Measurements from ENCODE around the gene YTHDF2. TPM values are rescaled to one million over a fixed set of nuclear protein-coding genes. Genes with fewer than 3 reads are reported as not detected.

The YTHDF2 gene
- total RNA-seq, 2 experiments from 2014 or later: 72.2 to 82.1 TPM

DNA sequence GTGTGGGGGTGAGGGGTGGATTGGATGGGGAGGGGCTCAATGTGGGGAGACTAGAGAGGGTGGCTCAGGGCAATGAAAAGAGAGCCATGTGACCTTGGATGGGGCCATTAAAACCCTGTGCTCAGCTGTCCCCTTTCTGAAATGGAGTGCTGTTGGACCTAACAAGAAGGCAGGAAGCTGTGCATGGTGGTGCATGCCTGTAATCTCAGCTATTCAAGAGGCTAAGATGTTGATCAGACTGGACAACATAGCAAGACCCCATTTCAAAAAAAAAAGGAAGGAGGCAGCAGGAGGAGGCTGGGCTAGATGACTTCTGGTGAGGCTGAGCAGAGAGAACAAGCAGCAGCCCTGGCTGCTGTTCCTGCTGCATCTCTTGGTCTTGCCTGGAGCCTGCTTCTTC, 82.3 kb downstream of the YTHDF2 start:
- no peak overlapping the region for H3K4me3 Mint-ChIP-seq
- CTCF ChIA-PET: no interaction called here
- no peaks in the 10 kb centered on the region for H3K36me3 Mint-ChIP-seq (ENCODE audit: low read depth)
- no peaks in the 10 kb centered on the region for H3K9me3 Mint-ChIP-seq
- intact Hi-C loops (cut with micrococcal nuclease): no loop called here
- peaks cover 18% of the 10 kb centered on the region for H3K27me3 Mint-ChIP-seq
- TF ChIP-seq CTCF (IDR thresholded peaks at IDR 0.05): no peak
- H3K4me1 Mint-ChIP-seq (ENCODE audit: low read depth): peaks cover 2% of the 10 kb centered on the region
- POLR2A ChIA-PET: interaction anchor here (0.9 kb wide), 1 partner anchor 15 kb away, joined by 4 read pairs; no protein-coding TSS in a partner anchor
- H3K27ac Mint-ChIP-seq: no peak overlapping the region
- no peak for DNase-seq
- no peak for ATAC-seq

Other genes with a start within 250 kb of the YTHDF2 start
- gene RCC1, start 230.9 kb upstream of the YTHDF2 start, total RNA-seq: 100 to 1,000 TPM; 108 to 113 TPM
- 10 to 100 TPM; 42.5 to 47.8 TPM for gene TRNAU1AP, start 183.9 kb upstream of the YTHDF2 start, total RNA-seq
- gene RAB42, start 144.7 kb upstream of the YTHDF2 start, total RNA-seq: not detected
- gene TAF12, start 93.9 kb upstream of the YTHDF2 start, total RNA-seq: 10 to 100 TPM; 21.3 to 23.0 TPM
- not detected for gene RNU11, start 88.3 kb upstream of the YTHDF2 start, total RNA-seq
- 10 to 100 TPM; 22.0 to 23.3 TPM for gene GMEB1, start 68.2 kb upstream of the YTHDF2 start, total RNA-seq
- gene OPRD1, start 75.2 kb downstream of the YTHDF2 start, total RNA-seq: under 1 TPM in 1 of 2 experiments, not detected in 1; 0.02 TPM
- gene EPB41, start 177.6 kb downstream of the YTHDF2 start, total RNA-seq: 10 to 100 TPM; 74.9 to 80.3 TPM

All from activated CD8-positive, alpha-beta T cell treated with anti-CD3 and anti-CD28 coated beads for 36 hours (primary cell).